K562 (cell line): Measurements from ENCODE around the gene EPPIN. TPM values are rescaled to one million over a fixed set of nuclear protein-coding genes. Genes with fewer than 3 reads are reported as not detected.

Experiments used
- CCNT2 ChIP-seq: IDR thresholded peaks from 2 replicates; pipeline ENCODE4 v1.6.1; 2011; ENCODE audit warnings: borderline replicate concordance, low read depth, mild to moderate bottlenecking, moderate library complexity, mixed read lengths, low read length; ENCODE audit not compliant: insufficient read length; ENCODE audit errors: extremely low read depth
- FOXM1 ChIP-seq, 2 experiments: fragments of 450-650 bp in 1 of 2; sonication (generic) in 1 of 2; formaldehyde crosslinking in 1 of 2; IDR thresholded peaks; 2 replicates each; pipeline versions ENCODE4 v1.6.1 to v1.9.0; 2017 to 2022; ENCODE audit warnings: low read depth in 2 of 2, mild to moderate bottlenecking in 2 of 2, missing genetic modification reagents in 1 of 2, moderate library complexity in 1 of 2
- KDM2B ChIP-seq: fragments of 250-450 bp; sonication (Bioruptor Pico); IDR thresholded peaks from 2 replicates; pipeline ENCODE4 v1.8.0; 2021; ENCODE audit warnings: mild to moderate bottlenecking, moderate library complexity
- POLR2G ChIP-seq: fragments of 200-400 bp; formaldehyde crosslinking; IDR thresholded peaks from 2 replicates; pipeline ENCODE4 v1.6.1; 2017; ENCODE audit warnings: low read depth, mild to moderate bottlenecking, antibody characterized with exemption, low read length, moderate library complexity
- ZNF12 ChIP-seq: sonication (generic); formaldehyde crosslinking; IDR thresholded peaks from 2 replicates; pipeline ENCODE4 v1.4.0; 2020; ENCODE audit warnings: mild to moderate bottlenecking, missing genetic modification reagents
- ZNF212 ChIP-seq: fragments of 450-650 bp; formaldehyde crosslinking; IDR thresholded peaks from 2 replicates; pipeline ENCODE4 v1.4.0; 2020; ENCODE audit warnings: mild to moderate bottlenecking
- ZNF217 ChIP-seq: sonication (generic); formaldehyde crosslinking; IDR thresholded peaks from 2 replicates; pipeline ENCODE4 v1.8.0; 2022; ENCODE audit warnings: mild to moderate bottlenecking, missing genetic modification reagents
- polyA plus RNA-seq, 8 experiments: library from polyadenylated mRNA; depleted of rRNA in 4 of 8; stranded (reverse) in 5 of 8; unstranded in 3 of 8; fragments of >200 nt; fragmentation: Nextera tagmentation in 2 of 8; fragmentation: Illumina TruSeq in 1 of 8; extraction: Ambion mirVana in 2 of 8; extraction: Trizol in 1 of 8; gene quantifications; 2 replicates each; pipeline versions ENCODE4 v1.2.1 to v1.2.3, GENCODE V29; 2011 to 2014; ENCODE audit warnings: inconsistent platforms in 1 of 8, missing spikeins in 1 of 8
- total RNA-seq, 7 experiments: library from RNA; depleted of rRNA in 6 of 7; stranded (reverse); fragments of >200 nt in 6 of 7; fragmentation: Illumina TruSeq in 2 of 7; extraction: Trizol in 2 of 7; gene quantifications; 2 replicates each; pipeline versions ENCODE4 v1.2.1 to v1.2.3, GENCODE V29; 2011 to 2021; ENCODE audit warnings: low replicate concordance in 1 of 7
- TF ChIP-seq, protein P1 (sequence below): fragments of 150-350 bp; IDR thresholded peaks from 2 replicates; pipeline ENCODE4 v1.6.1; 2014; ENCODE audit warnings: low read depth, mild to moderate bottlenecking, low read length, borderline replicate concordance

EPPIN gene
- total and polyA plus RNA-seq, 9 of the 15 experiments (the other 6 are each of a cell fraction or from before 2014, with no cell fraction given): not detected

DNA sequence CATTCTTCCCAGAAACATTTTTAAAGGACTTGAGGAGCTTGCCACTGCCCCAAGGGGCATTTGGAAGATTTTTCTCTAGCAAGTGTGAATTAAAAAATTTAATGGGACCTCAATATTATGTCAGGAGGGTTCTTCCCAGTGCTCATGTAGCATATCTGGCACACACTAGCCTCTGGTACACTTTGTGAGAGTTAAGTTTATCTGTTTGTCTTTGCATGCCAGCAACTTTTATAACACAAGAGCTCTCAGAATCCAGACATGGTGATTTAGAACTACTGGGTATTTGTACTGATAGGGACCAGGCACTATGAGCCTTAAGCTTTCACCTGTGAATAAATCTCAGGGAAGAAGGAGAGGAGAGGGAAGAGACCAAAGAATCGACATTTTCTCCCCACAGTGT lies 44.6 kb downstream of the EPPIN start (continued):
- TF ChIP-seq, protein P1, sequence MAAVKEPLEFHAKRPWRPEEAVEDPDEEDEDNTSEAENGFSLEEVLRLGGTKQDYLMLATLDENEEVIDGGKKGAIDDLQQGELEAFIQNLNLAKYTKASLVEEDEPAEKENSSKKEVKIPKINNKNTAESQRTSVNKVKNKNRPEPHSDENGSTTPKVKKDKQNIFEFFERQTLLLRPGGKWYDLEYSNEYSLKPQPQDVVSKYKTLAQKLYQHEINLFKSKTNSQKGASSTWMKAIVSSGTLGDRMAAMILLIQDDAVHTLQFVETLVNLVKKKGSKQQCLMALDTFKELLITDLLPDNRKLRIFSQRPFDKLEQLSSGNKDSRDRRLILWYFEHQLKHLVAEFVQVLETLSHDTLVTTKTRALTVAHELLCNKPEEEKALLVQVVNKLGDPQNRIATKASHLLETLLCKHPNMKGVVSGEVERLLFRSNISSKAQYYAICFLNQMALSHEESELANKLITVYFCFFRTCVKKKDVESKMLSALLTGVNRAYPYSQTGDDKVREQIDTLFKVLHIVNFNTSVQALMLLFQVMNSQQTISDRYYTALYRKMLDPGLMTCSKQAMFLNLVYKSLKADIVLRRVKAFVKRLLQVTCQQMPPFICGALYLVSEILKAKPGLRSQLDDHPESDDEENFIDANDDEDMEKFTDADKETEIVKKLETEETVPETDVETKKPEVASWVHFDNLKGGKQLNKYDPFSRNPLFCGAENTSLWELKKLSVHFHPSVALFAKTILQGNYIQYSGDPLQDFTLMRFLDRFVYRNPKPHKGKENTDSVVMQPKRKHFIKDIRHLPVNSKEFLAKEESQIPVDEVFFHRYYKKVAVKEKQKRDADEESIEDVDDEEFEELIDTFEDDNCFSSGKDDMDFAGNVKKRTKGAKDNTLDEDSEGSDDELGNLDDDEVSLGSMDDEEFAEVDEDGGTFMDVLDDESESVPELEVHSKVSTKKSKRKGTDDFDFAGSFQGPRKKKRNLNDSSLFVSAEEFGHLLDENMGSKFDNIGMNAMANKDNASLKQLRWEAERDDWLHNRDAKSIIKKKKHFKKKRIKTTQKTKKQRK: no peak
- no peak for TF ChIP-seq ZNF217 (CRISPR knock-in tag)
- no peak for TF ChIP-seq KDM2B (CRISPR knock-in tag)
- no peak for TF ChIP-seq ZNF12 (CRISPR knock-in tag)
- TF ChIP-seq FOXM1 (IDR thresholded peaks at IDR 0.05; ENCODE audit: low read depth): no peak
- no peak for TF ChIP-seq FOXM1 (CRISPR knock-in tag; IDR thresholded peaks at IDR 0.05; ENCODE audit: low read depth)
- TF ChIP-seq CCNT2: no peak
- TF ChIP-seq POLR2G: no peak
- no peak for TF ChIP-seq ZNF212 (CRISPR knock-in tag)
